A549 (cell line): Measurements from ENCODE around the gene ZNF581. TPM values are rescaled to one million over a fixed set of nuclear protein-coding genes. Genes with fewer than 3 reads are reported as not detected.

Source experiments
- ATAC-seq, 2 experiments: fragments of 200-7000 bp in 1 of 2; fragments of >200 bp in 1 of 2; cut with Nextera tagmentation in 1 of 2; cut with Tn5 transposase in 1 of 2; 3 replicates each; pipeline versions ENCODE4 v1.8.0 to v1.9.1; 2018 to 2020; ENCODE audit warnings: mild to moderate bottlenecking in 1 of 2, moderate library complexity in 1 of 2
- CTCF ChIA-PET: fragments of 300-600 bp; sonication (Branson Sonifier 250); formaldehyde crosslinking; extraction: SDS; loops from one replicate; lab custom pipeline; 2021; ENCODE audit warnings: antibody characterized with exemption, inconsistent platforms; lab: Yijun Ruan, JAX
- POLR2A ChIA-PET: fragments of 350-600 bp; formaldehyde crosslinking; extraction: SDS; loops from one replicate; lab custom pipeline; 2021; ENCODE audit warnings: antibody characterized with exemption, inconsistent platforms; lab: Yijun Ruan, JAX
- DNase-seq, 2 experiments: peaks; one replicate each; pipeline versions ENCODE4 v3.0.0 to v3.0.0-alpha.2; 2011 to 2016; ENCODE audit warnings: low read depth in 1 of 2, low spot score in 1 of 2
- FAIRE-seq: peaks from 2 replicates; lab custom pipeline; 2011; peaks lifted over from hg19 to GRCh38; lab: Jason Lieb, UNC
- H3K27ac ChIP-seq, 2 experiments: fragments of >200 bp; sonication (Bioruptor Twin); formaldehyde crosslinking; 3 replicates each; pipeline ENCODE4 v1.5.1; 2016 to 2017
- H3K4me1 ChIP-seq: fragments of >200 bp; sonication (Bioruptor Twin); formaldehyde crosslinking; 3 replicates; pipeline ENCODE4 v1.6.1; 2016
- H3K4me2 ChIP-seq: fragments of >200 bp; sonication (Bioruptor Twin); formaldehyde crosslinking; 3 replicates; pipeline ENCODE4 v1.6.1; 2016
- H3K4me3 ChIP-seq: fragments of >200 bp; sonication (Bioruptor Twin); formaldehyde crosslinking; 3 replicates; pipeline ENCODE4 v1.5.1; 2016
- H3K9me3 ChIP-seq: fragments of >200 bp; sonication (Bioruptor Twin); formaldehyde crosslinking; 3 replicates; pipeline ENCODE4 v1.6.1; 2016
- CBX8 ChIP-seq: fragments of 200-600 bp; sonication (generic); IDR thresholded peaks from 2 replicates; pipeline ENCODE4 v1.6.1; 2016
- CHD4 ChIP-seq: fragments of 200-600 bp; sonication (generic); IDR thresholded peaks from 2 replicates; pipeline ENCODE4 v1.6.1; 2016; ENCODE audit warnings: antibody characterized with exemption, mild to moderate bottlenecking, borderline replicate concordance
- EP300 ChIP-seq, 2 experiments: fragments of >200 bp; sonication (Bioruptor Twin); formaldehyde crosslinking; IDR thresholded peaks; 2 replicates in 1 of 2; 3 replicates in 1 of 2; pipeline ENCODE4 v1.6.1; 2016 to 2017
- ESRRA ChIP-seq: fragments of 150-350 bp; IDR thresholded peaks from 2 replicates; pipeline ENCODE4 v1.6.1; 2014; ENCODE audit warnings: mild to moderate bottlenecking, low read length, borderline replicate concordance
- FOSB ChIP-seq: fragments of 250-450 bp; sonication (Bioruptor Pico); IDR thresholded peaks from 2 replicates; pipeline ENCODE4 v1.5.0; 2020; ENCODE audit warnings: mild to moderate bottlenecking, moderate library complexity
- FOXS1 ChIP-seq: fragments of 250-450 bp; sonication (Bioruptor Pico); IDR thresholded peaks from 2 replicates; pipeline ENCODE4 v1.5.0; 2020; ENCODE audit warnings: mild to moderate bottlenecking, moderate library complexity
- HDAC2 ChIP-seq: fragments of 200-600 bp; sonication (generic); IDR thresholded peaks from 2 replicates; pipeline ENCODE4 v1.6.1; 2016
- HEYL ChIP-seq: fragments of 250-450 bp; sonication (Bioruptor Pico); IDR thresholded peaks from 2 replicates; pipeline ENCODE4 v1.8.0; 2021; ENCODE audit warnings: mild to moderate bottlenecking, moderate library complexity
- HOXA7 ChIP-seq: fragments of 250-450 bp; sonication (Bioruptor Pico); IDR thresholded peaks from 2 replicates; pipeline ENCODE4 v1.5.0; 2020; ENCODE audit warnings: mild to moderate bottlenecking, moderate library complexity
- HOXB13 ChIP-seq: fragments of 250-450 bp; sonication (Bioruptor Pico); IDR thresholded peaks from 2 replicates; pipeline ENCODE4 v1.5.0; 2020; ENCODE audit warnings: low read depth, mild to moderate bottlenecking, moderate library complexity
- HOXB5 ChIP-seq: fragments of 250-450 bp; sonication (Bioruptor Pico); IDR thresholded peaks from 2 replicates; pipeline ENCODE4 v1.5.0; 2020; ENCODE audit warnings: mild to moderate bottlenecking, moderate library complexity
- JUNB ChIP-seq: fragments of >200 bp; sonication (Bioruptor Twin); formaldehyde crosslinking; IDR thresholded peaks from 2 replicates; pipeline ENCODE4 v1.6.1; 2016
- KDM1A ChIP-seq: fragments of 200-600 bp; sonication (generic); IDR thresholded peaks from 2 replicates; pipeline ENCODE4 v1.6.1; 2016; ENCODE audit warnings: low read depth, mild to moderate bottlenecking
- NPAS2 ChIP-seq: fragments of 250-450 bp; sonication (Bioruptor Pico); IDR thresholded peaks from 2 replicates; pipeline ENCODE4 v1.8.0; 2022; ENCODE audit warnings: mild to moderate bottlenecking, moderate library complexity, borderline replicate concordance
- POLR2A ChIP-seq: IDR thresholded peaks from 2 replicates; pipeline ENCODE4 v1.6.1; 2012; ENCODE audit warnings: mild to moderate bottlenecking, low read length
- POLR2AphosphoS2 ChIP-seq: conservative IDR thresholded peaks from 2 replicates; pipeline ENCODE4 v1.6.1; 2012; ENCODE audit warnings: low read length, improper control_type of control experiment, inconsistent platforms
- RARB ChIP-seq: fragments of 250-450 bp; sonication (Bioruptor Pico); IDR thresholded peaks from 2 replicates; pipeline ENCODE4 v1.8.0; 2021; ENCODE audit warnings: mild to moderate bottlenecking, moderate library complexity
- ZSCAN20 ChIP-seq: fragments of 250-450 bp; sonication (Bioruptor Pico); IDR thresholded peaks from 2 replicates; pipeline ENCODE4 v1.8.0; 2022; ENCODE audit warnings: mild to moderate bottlenecking, moderate library complexity
- WGBS: methylation state at CpG from one replicate; pipeline ENCODE4 v1.1.6; 2017; ENCODE audit errors: missing lambda C conversion rate; 5-methylcytosine and 5-hydroxymethylcytosine counted together
- polyA plus RNA-seq, 4 experiments: library from polyadenylated mRNA; depleted of rRNA in 3 of 4; stranded (reverse); fragments of >200 nt; fragmentation: RNase III in 1 of 4; extraction: RNeasy Plus Mini Kit Qiagen cat#74134 plus additional on column Dnase treatment in 1 of 4; gene quantifications; 2 replicates in 3 of 4; 3 replicates in 1 of 4; pipeline ENCODE4 v1.2.3, GENCODE V29; 2011 to 2017
- TF ChIP-seq, protein P1 (sequence below): fragments of >200 bp; sonication (Bioruptor Twin); formaldehyde crosslinking; IDR thresholded peaks from 3 replicates; pipeline ENCODE4 v1.5.1; 2016
- TF ChIP-seq, protein P2 (sequence below): fragments of 200-600 bp; sonication (generic); IDR thresholded peaks from 2 replicates; pipeline ENCODE4 v1.6.1; 2016; ENCODE audit warnings: antibody characterized with exemption, mild to moderate bottlenecking, moderate library complexity
- TF ChIP-seq, protein P3 (sequence below): fragments of 250-450 bp; sonication (Bioruptor Pico); IDR thresholded peaks from 2 replicates; pipeline ENCODE4 v1.5.0; 2020; ENCODE audit warnings: low read depth, mild to moderate bottlenecking, moderate library complexity
- TF ChIP-seq, protein P4 (sequence below): fragments of 150-350 bp; IDR thresholded peaks from 2 replicates; pipeline ENCODE4 v1.6.1; 2014; ENCODE audit warnings: low read depth, mild to moderate bottlenecking, low read length

The ZNF581 gene
- polyA plus RNA-seq, 2 of the 4 experiments (the other 2 are of a cell fraction): 13.9 to 24.9 TPM

DNA sequence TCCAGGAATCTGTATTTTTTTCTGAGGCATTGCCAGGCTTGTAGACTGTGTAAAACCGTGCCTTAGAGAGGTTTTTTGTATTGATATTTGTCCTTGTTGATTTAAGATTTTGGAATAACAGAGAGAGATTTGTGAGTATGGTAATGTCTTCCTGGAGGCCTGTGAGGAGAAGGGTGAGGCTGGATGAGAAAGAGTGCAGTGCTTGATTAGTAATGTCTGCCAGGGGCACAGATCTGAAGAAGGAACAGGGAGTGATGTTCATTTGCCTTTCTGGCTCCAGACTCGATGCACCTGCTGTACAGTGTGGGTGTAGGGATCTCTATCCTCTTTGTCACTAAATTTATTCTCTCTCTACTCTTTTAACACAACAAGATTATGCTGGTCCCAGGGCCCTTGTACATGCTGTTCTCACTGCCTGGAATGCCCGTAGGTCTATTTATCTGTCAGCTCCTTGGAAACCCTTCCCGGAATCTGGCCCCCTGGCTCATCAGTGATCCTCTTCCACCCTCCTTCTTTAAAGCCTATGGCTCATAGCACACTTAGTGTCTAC, 48.4 kb upstream of the ZNF581 start:
- CTCF ChIA-PET: interaction anchor here (0.6 to 1.8 kb wide), 8 partner anchors 9 to 304 kb away, joined by 3 to 8 read pairs (median 4); partner anchors contain the start of gene ZNF865
- FAIRE-seq: no peak
- Histone ChIP-seq H3K4me1 (peaks cover 6% of the 10 kb centered on the region; the same call in 2 of the 3 replicates), H3K27ac (no peak overlapping the region), H3K4me2 (no peak overlapping the region), H3K9me3 (no peaks in the 10 kb centered on the region), H3K4me3 (no peak overlapping the region)
- TF ChIP-seq RARB (no peak), POLR2AphosphoS2 (no peak)
- TF ChIP-seq, protein P1, sequence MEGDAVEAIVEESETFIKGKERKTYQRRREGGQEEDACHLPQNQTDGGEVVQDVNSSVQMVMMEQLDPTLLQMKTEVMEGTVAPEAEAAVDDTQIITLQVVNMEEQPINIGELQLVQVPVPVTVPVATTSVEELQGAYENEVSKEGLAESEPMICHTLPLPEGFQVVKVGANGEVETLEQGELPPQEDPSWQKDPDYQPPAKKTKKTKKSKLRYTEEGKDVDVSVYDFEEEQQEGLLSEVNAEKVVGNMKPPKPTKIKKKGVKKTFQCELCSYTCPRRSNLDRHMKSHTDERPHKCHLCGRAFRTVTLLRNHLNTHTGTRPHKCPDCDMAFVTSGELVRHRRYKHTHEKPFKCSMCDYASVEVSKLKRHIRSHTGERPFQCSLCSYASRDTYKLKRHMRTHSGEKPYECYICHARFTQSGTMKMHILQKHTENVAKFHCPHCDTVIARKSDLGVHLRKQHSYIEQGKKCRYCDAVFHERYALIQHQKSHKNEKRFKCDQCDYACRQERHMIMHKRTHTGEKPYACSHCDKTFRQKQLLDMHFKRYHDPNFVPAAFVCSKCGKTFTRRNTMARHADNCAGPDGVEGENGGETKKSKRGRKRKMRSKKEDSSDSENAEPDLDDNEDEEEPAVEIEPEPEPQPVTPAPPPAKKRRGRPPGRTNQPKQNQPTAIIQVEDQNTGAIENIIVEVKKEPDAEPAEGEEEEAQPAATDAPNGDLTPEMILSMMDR: no peak
- ATAC-seq: no peak
- 84% methylated on average over 4 of the region's 4 CpGs for WGBS
- DNase-seq: peak in 1 of 2 experiments; percentile 41
- POLR2A ChIA-PET: interaction anchor here (0.5 kb wide), 1 partner anchor 454 kb away, joined by 4 read pairs; no protein-coding TSS in a partner anchor

DNA sequence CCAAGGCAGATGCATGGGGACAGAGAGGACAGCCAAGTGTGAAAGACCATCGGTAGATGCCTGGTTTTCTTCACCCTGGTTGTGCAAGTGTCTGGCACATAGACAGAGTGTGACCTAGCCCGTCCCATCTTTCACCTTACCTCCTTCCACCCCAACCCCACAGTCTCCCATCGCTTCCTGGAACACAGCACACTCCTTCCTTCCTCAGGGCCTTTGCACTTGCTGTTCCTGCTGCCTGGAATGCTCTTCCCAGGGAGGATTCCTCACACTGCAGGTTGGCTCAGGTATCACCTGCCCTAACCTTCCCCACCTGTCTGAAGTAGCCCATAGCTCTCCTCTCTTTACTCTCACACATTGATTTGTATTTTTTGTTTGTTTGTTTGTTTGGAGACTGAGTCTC, 47.1 kb upstream of the ZNF581 start:
- ATAC-seq: no peak
- POLR2A ChIA-PET: no interaction called here
- H3K4me1 ChIP-seq: peaks cover 11% of the 10 kb centered on the region
- no peaks in the 10 kb centered on the region for H3K9me3 ChIP-seq
- FAIRE-seq: no peak
- H3K4me3 ChIP-seq: no peak overlapping the region
- CTCF ChIA-PET: interaction anchor here (1.1 to 1.8 kb wide), 3 partner anchors 10 to 92 kb away, joined by 4 to 8 read pairs (median 5); no protein-coding TSS in a partner anchor
- 88% methylated on average over 3 of the region's 3 CpGs for WGBS
- H3K4me2 ChIP-seq: no peak overlapping the region
- no peak for DNase-seq
- H3K27ac ChIP-seq: no peak overlapping the region
- no peak for TF ChIP-seq HEYL (CRISPR knock-in tag)
- no peak for TF ChIP-seq NPAS2 (CRISPR knock-in tag)
- TF ChIP-seq FOXS1 (CRISPR knock-in tag): no peak
- TF ChIP-seq, protein P2, sequence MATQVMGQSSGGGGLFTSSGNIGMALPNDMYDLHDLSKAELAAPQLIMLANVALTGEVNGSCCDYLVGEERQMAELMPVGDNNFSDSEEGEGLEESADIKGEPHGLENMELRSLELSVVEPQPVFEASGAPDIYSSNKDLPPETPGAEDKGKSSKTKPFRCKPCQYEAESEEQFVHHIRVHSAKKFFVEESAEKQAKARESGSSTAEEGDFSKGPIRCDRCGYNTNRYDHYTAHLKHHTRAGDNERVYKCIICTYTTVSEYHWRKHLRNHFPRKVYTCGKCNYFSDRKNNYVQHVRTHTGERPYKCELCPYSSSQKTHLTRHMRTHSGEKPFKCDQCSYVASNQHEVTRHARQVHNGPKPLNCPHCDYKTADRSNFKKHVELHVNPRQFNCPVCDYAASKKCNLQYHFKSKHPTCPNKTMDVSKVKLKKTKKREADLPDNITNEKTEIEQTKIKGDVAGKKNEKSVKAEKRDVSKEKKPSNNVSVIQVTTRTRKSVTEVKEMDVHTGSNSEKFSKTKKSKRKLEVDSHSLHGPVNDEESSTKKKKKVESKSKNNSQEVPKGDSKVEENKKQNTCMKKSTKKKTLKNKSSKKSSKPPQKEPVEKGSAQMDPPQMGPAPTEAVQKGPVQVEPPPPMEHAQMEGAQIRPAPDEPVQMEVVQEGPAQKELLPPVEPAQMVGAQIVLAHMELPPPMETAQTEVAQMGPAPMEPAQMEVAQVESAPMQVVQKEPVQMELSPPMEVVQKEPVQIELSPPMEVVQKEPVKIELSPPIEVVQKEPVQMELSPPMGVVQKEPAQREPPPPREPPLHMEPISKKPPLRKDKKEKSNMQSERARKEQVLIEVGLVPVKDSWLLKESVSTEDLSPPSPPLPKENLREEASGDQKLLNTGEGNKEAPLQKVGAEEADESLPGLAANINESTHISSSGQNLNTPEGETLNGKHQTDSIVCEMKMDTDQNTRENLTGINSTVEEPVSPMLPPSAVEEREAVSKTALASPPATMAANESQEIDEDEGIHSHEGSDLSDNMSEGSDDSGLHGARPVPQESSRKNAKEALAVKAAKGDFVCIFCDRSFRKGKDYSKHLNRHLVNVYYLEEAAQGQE: no peak
- no peak for TF ChIP-seq FOSB
- TF ChIP-seq, protein P3, sequence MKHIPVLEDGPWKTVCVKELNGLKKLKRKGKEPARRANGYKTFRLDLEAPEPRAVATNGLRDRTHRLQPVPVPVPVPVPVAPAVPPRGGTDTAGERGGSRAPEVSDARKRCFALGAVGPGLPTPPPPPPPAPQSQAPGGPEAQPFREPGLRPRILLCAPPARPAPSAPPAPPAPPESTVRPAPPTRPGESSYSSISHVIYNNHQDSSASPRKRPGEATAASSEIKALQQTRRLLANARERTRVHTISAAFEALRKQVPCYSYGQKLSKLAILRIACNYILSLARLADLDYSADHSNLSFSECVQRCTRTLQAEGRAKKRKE (CRISPR knock-in tag): no peak
- no peak for TF ChIP-seq KDM1A
- TF ChIP-seq CHD4: no peak
- no peak for TF ChIP-seq POLR2A

DNA sequence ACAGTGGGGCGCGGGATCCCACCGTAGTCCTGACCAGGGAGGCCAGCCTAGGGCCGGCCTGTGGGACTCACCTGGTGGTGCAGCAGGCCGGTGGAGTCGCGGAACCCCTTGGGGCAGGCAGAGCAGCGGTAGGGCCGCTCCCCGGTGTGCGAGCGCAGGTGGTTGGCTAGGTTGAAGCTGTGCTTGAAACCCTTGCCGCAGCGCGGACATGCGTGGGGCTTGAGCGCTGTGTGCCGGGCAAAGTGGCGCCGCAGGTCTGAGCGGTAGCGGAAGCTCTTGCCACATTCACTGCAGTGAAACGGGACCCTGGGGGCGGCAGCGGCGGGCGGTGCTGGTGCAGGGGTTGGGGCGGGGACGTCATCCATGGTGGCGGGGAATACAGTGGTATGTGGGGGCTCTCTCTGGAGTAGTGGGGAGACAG, 45.9 kb upstream of the ZNF581 start:
- WGBS: 96% methylated on average over 30 of the region's 30 CpGs
- ChIA-PET CTCF (interaction anchor here (0.6 to 16.7 kb wide), 5 partner anchors 9 to 87 kb away, joined by 3 to 348 read pairs (median 3); no protein-coding TSS in a partner anchor), POLR2A (no interaction called here)
- ATAC-seq: no peak
- H3K4me1 ChIP-seq: peaks cover 15% of the 10 kb centered on the region
- no peak overlapping the region for H3K4me2 ChIP-seq
- no peak overlapping the region for H3K27ac ChIP-seq
- FAIRE-seq: no peak
- no peaks in the 10 kb centered on the region for H3K9me3 ChIP-seq
- DNase-seq: no peak
- H3K4me3 ChIP-seq: no peak overlapping the region
- no peak for TF ChIP-seq CBX8
- TF ChIP-seq, protein P2: no peak
- TF ChIP-seq HOXB5 (CRISPR knock-in tag): no peak
- TF ChIP-seq EP300 (IDR thresholded peaks at IDR 0.05): no peak
- TF ChIP-seq ZSCAN20: no peak
- TF ChIP-seq HDAC2: no peak
- no peak for TF ChIP-seq NPAS2 (CRISPR knock-in tag)
- no peak for TF ChIP-seq CHD4
- TF ChIP-seq HOXB13 (CRISPR knock-in tag): no peak
- TF ChIP-seq JUNB: no peak
- no peak for TF ChIP-seq HOXA7 (CRISPR knock-in tag)
- TF ChIP-seq ESRRA: no peak
- TF ChIP-seq, protein P4, sequence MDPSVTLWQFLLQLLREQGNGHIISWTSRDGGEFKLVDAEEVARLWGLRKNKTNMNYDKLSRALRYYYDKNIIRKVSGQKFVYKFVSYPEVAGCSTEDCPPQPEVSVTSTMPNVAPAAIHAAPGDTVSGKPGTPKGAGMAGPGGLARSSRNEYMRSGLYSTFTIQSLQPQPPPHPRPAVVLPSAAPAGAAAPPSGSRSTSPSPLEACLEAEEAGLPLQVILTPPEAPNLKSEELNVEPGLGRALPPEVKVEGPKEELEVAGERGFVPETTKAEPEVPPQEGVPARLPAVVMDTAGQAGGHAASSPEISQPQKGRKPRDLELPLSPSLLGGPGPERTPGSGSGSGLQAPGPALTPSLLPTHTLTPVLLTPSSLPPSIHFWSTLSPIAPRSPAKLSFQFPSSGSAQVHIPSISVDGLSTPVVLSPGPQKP: no peak
